K562 treated with DMSO at 1 percent for 48 hours (cell line): ENCODE measurements around the gene ZNF709. TPM values are rescaled to one million over a fixed set of nuclear protein-coding genes. Genes with fewer than 3 reads are reported as not detected.

ENCODE experiments used
- total RNA-seq: library from RNA; unstranded; fragments of 300-600 nt; gene quantifications from 2 replicates; pipeline ENCODE4 v1.2.3, GENCODE V29; 2022; ENCODE audit warnings: low replicate concordance; ENCODE audit errors: extremely low read depth

Gene ZNF709
- total RNA-seq = not detected in 2 replicates

DNA sequence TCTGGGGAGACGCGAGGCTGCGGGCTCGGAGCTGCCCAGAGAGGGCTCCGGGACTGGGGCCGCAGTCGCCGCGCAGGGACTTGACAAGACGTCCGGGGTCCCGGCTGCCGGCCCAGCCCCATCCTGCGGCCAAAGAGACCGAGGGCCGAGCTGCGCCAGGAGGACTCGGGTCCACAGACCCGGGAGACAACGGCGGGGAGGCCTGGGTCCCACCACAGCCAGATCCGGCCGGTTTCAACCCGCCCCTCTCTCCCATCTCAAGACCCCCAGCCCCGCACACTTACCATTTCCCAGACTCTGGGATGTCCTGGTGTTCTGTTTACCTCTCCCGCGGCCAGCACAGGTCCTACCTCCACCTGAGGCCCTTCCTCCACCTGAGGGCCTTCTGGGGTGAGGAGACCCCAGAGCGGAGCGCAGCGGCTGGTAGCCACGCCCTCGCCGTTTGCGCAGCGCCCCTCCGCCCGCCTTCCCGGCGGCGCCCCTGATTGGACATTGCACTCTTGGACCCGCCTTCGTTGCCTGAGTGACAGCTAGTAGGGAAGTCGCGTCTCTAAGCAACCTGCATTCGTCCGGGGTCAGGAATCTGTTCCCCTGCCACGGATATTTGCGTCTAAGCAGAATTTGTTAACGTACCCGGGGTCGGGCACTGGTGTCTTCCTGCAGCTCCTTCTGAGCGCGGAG lies at the start of gene ZNF709:
Gene ZNF709, minus strand, starts transcription at position 446 of the 681 bp plus-strand sequence. Its CDS starts 159 bp downstream, at position 287.

DNA sequence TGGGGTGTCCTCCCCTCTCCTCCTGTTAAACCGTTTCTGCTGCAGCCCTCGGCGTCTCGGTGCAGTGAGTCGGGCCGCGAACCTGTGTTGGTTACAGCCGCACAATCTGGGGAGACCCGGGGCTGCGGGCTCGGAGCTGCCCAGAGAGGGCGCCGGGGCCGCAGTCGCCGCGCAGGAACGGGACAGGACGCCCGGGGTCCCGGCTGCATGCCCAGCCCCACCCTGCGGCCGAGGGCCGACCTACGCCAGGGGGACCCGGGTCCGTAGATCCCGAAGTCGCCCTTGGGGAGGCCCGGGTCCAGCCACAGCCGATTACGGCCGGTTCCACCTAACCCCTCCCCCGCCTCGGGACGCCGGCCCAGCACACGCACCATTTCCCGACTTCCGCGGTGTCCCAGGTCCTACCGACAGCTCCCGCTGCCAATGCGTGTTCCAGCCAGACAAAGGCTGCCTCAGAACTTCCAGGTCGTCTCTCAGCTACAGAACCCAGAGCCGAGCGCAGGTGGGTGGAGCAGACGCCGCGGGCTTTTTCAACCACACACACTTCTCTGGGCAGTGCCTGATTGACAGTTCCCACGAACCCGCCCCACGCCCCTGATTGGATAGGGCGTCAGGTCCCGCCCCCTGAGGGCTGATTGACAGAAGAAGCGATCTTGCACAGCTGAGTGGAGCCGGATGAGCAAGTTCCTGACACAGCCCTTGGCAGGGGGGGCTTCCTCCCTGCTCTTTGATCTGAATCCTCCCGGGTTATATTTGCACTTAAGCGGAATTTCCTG lies 43.9 kb downstream of the ZNF709 start, which contains the start of gene ZNF443:
Gene ZNF443, minus strand, starts transcription at position 481 of the 776 bp plus-strand sequence. Its CDS starts 107 bp downstream, at position 374.

Other genes starting within 250 kb of the ZNF709 start
- gene ZNF44, start 189.9 kb downstream of the ZNF709 start, total RNA-seq = not detected in 2 replicates
- gene ZNF563, start 151.2 kb downstream of the ZNF709 start, total RNA-seq = not detected in 2 replicates
- not detected in 2 replicates for gene ZNF442, start 119.1 kb downstream of the ZNF709 start, total RNA-seq
- gene ZNF799, start 83.5 kb downstream of the ZNF709 start, total RNA-seq = not detected in 2 replicates
- not detected in 2 replicates for gene ZNF443, start 43.8 kb downstream of the ZNF709 start, total RNA-seq
- not detected in 2 replicates for gene ZNF564, start 66.7 kb upstream of the ZNF709 start, total RNA-seq
- not detected in 2 replicates for gene ZNF490, start 126.0 kb upstream of the ZNF709 start, total RNA-seq
- not detected in 2 replicates for gene ZNF791, start 126.1 kb upstream of the ZNF709 start, total RNA-seq
- not detected in 2 replicates for gene MAN2B1, start 181.9 kb upstream of the ZNF709 start, total RNA-seq
- gene WDR83, start 182.0 kb upstream of the ZNF709 start, total RNA-seq = not detected in 2 replicates
- gene DHPS, start 197.1 kb upstream of the ZNF709 start, total RNA-seq = not detected in 2 replicates
- gene GNG14, start 203.2 kb upstream of the ZNF709 start, total RNA-seq = not detected in 2 replicates
- gene FBXW9, start 211.8 kb upstream of the ZNF709 start, total RNA-seq = not detected in 2 replicates
- 258 TPM in 1 of 2 replicates, not detected in the other for gene TNPO2, start 239.1 kb upstream of the ZNF709 start, total RNA-seq
- not detected in 2 replicates for gene TRIR, start 249.9 kb upstream of the ZNF709 start, total RNA-seq